Measurements from ENCODE around the gene OGDH.
A peak's percentile ranks its signal among the peaks of the same experiment; 100 is the strongest.
"Not testable (repeated sequence)": the region's sequence is repeated elsewhere in the genome, so short reads cannot be mapped to it uniquely, and the experiment has no call there.

The OGDH gene

GRCh38 chr7:44581879-44582603 lies 24.4 kb upstream of the OGDH start, which contains the start of gene TMED4:
Gene TMED4 (minus strand): TSS chr7:44582231. CDS start chr7:44582206, 25 bp downstream.
- peak; percentile 99 for DNase-seq

- no peak for DNase-seq
Observed at GRCh38 chr7:44583146-44583865, 23.1 kb upstream of the OGDH start.

GRCh38 chr7:44587843-44588711 lies 18.4 kb upstream of the OGDH start:
- DNase-seq: no peak

- no peak for DNase-seq
Observed at GRCh38 chr7:44590910-44591309, 15.5 kb upstream of the OGDH start.

GRCh38 chr7:44595934-44596635 lies 10.3 kb upstream of the OGDH start:
- DNase-seq: no peak

- not testable (repeated sequence) for DNase-seq
Observed at GRCh38 chr7:44597181-44597580, 9.2 kb upstream of the OGDH start.

GRCh38 chr7:44599222-44599621 lies 7.2 kb upstream of the OGDH start:
- DNase-seq: no peak

GRCh38 chr7:44602576-44602910 lies 3.9 kb upstream of the OGDH start:
- no peak for DNase-seq

GRCh38 chr7:44603193-44603592 lies 3.2 kb upstream of the OGDH start:
- no peak for DNase-seq

- DNase-seq: no peak
Observed at GRCh38 chr7:44604941-44605340, 1.5 kb upstream of the OGDH start.

GRCh38 chr7:44607141-44608068 lies 978 bp downstream of the OGDH start:
- no peak for DNase-seq

- DNase-seq: no peak
Observed at GRCh38 chr7:44608916-44609648, 2.7 kb downstream of the OGDH start.

GRCh38 chr7:44609829-44610228 lies 3.4 kb downstream of the OGDH start:
- DNase-seq: no peak

GRCh38 chr7:44615149-44615611 lies 8.8 kb downstream of the OGDH start:
- no peak for DNase-seq

- DNase-seq: no peak
Observed at GRCh38 chr7:44615793-44616192, 9.4 kb downstream of the OGDH start.

GRCh38 chr7:44616545-44616944 lies 10.1 kb downstream of the OGDH start:
- no peak for DNase-seq

GRCh38 chr7:44617225-44617890 lies 10.9 kb downstream of the OGDH start:
- no peak for DNase-seq

- no peak for DNase-seq
Observed at GRCh38 chr7:44618045-44618444, 11.6 kb downstream of the OGDH start.

GRCh38 chr7:44618753-44619152 lies 12.3 kb downstream of the OGDH start:
- no peak for DNase-seq

- DNase-seq: no peak
Observed at GRCh38 chr7:44621034-44621749, 14.8 kb downstream of the OGDH start.
